ENCODE measurements around the gene SDK1. TPM values are rescaled to one million over a fixed set of nuclear protein-coding genes. Genes with fewer than 3 reads are reported as not detected.

The SDK1 gene
- total and polyA plus RNA-seq, 2 of the 8 experiments (the other 6 are each of a cell fraction or from before 2014, with no cell fraction given), result 3.3 to 7.2 TPM

DNA sequence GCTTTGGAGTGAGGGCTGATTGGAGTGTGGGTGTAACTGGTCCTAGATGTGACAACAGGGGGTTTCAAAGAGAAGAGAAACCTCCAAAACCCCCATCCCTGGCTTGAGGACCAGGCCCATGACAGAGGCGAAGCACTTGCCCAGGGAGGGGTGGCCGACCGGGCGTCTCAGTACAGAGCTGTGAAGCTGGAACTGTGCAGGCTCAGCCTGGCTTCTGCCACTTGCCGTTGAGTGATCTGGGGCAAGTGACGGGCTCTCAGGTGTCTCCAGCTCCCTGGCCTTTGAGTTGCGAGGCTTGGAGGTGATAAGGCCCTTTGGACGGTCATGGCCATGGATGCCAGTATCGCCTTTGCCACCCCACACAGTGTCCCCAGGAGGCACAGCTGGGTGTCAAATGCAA, 849.7 kb downstream of the SDK1 start (continued):
- no peak for TF ChIP-seq CHD7 (IDR thresholded peaks at IDR 0.05; ENCODE audit: insufficient replicate concordance, low read length)
- TF ChIP-seq KDM5A (IDR thresholded peaks at IDR 0.05; ENCODE audit: low read length), result no peak
- no peak for TF ChIP-seq BACH1 (IDR thresholded peaks at IDR 0.05; ENCODE audit: low read length)
- TF ChIP-seq SP4 (IDR thresholded peaks at IDR 0.05; ENCODE audit: low read length), result no peak
- no peak for TF ChIP-seq PHF8 (conservative IDR thresholded peaks at IDR 0.05; ENCODE audit: low read depth, low read length)
- no peak for TF ChIP-seq CHD2 (IDR thresholded peaks at IDR 0.05; ENCODE audit: low read length)
- no peak for TF ChIP-seq MAX (IDR thresholded peaks at IDR 0.05)
- TF ChIP-seq USF2 (IDR thresholded peaks at IDR 0.05; ENCODE audit: low read length), result no peak
- TF ChIP-seq SAP30 (IDR thresholded peaks at IDR 0.05; ENCODE audit: insufficient read depth, insufficient replicate concordance, low read length), result no peak
- no peak for TF ChIP-seq RFX5 (IDR thresholded peaks at IDR 0.05; ENCODE audit: borderline replicate concordance, low read depth, low read length)
- no peak for TF ChIP-seq POLR2A (IDR thresholded peaks at IDR 0.05; ENCODE audit: control extremely low read depth in 1 of 2, low read depth in 2 of 2, low read length in 2 of 2)
- no peak for TF ChIP-seq MAFK (IDR thresholded peaks at IDR 0.05; ENCODE audit: low read depth, low read length)
